CD4-positive, alpha-beta T cell (primary cell): ENCODE results near the gene STOM. TPM values are rescaled to one million over a fixed set of nuclear protein-coding genes. Genes with fewer than 3 reads are reported as not detected.

ENCODE experiments used
- ATAC-seq: fragments of 200-7000 bp; cut with Tn5 transposase; one replicate; pipeline ENCODE4 v1.10.0; 2022; ENCODE audit warnings: mild to moderate bottlenecking; ENCODE audit not compliant: poor library complexity
- CTCF ChIA-PET: fragments of 350-600 bp; sonication (Branson Sonifier 250); formaldehyde crosslinking; loops from one replicate; lab custom pipeline; 2021; ENCODE audit warnings: antibody characterized with exemption, inconsistent platforms; lab: Charles Lee
- POLR2A ChIA-PET: fragments of 350-600 bp; sonication (Branson Sonifier 250); formaldehyde crosslinking; loops from one replicate; lab custom pipeline; 2021; ENCODE audit warnings: antibody characterized with exemption, inconsistent platforms; lab: Charles Lee
- DNase-seq, 14 experiments: peaks; one replicate each; pipeline ENCODE4 v3.0.0-alpha.2; 2013 to 2020; ENCODE audit warnings: mixed read lengths in 2 of 14
- H3K27ac ChIP-seq, 2 donors: one replicate each; pipeline versions ENCODE4 v1.5.1 to v1.7.0; 2013; ENCODE audit warnings: low read length in 2 of 2, low read depth in 1 of 2, mild to moderate bottlenecking in 1 of 2
- H3K27me3 ChIP-seq, 2 experiments: 1 replicate in 1 of 2; 2 replicates in 1 of 2; pipeline versions ENCODE4 v1.6.1 to v1.7.0; 2013; ENCODE audit warnings: low read length in 2 of 2, control low read depth in 1 of 2, mild to moderate bottlenecking in 1 of 2, moderate library complexity in 1 of 2; ENCODE audit not compliant: insufficient read depth in 2 of 2, control insufficient read depth in 1 of 2
- H3K36me3 ChIP-seq: one replicate; pipeline ENCODE4 v1.6.1; 2013; ENCODE audit warnings: low read length, control low read depth; ENCODE audit not compliant: insufficient read depth
- H3K4me1 ChIP-seq: one replicate; pipeline ENCODE4 v1.6.1; 2013; ENCODE audit warnings: low read length, control low read depth; ENCODE audit not compliant: insufficient read depth
- H3K4me3 ChIP-seq: one replicate; pipeline ENCODE4 v1.5.1; 2013; ENCODE audit warnings: mild to moderate bottlenecking, low read length, moderate library complexity
- H3K9me3 ChIP-seq, 2 experiments: 1 replicate in 1 of 2; 2 replicates in 1 of 2; pipeline versions ENCODE4 v1.6.1 to v1.7.0; 2013; ENCODE audit warnings: low read length in 2 of 2, mild to moderate bottlenecking in 2 of 2, control low read depth in 1 of 2, moderate library complexity in 1 of 2; ENCODE audit not compliant: control insufficient read depth in 1 of 2, insufficient read depth in 1 of 2
- H3K27ac Mint-ChIP-seq: one replicate; pipeline ENCODE4 v1.8.0; 2020; ENCODE audit warnings: mixed read lengths
- H3K27me3 Mint-ChIP-seq: one replicate; pipeline ENCODE4 v1.8.0; 2021; ENCODE audit warnings: mixed read lengths
- H3K36me3 Mint-ChIP-seq: one replicate; pipeline ENCODE4 v1.8.0; 2021; ENCODE audit warnings: low read depth, mixed read lengths
- H3K4me1 Mint-ChIP-seq: one replicate; pipeline ENCODE4 v1.8.0; 2021; ENCODE audit warnings: low read depth, mixed read lengths
- H3K4me3 Mint-ChIP-seq: one replicate; pipeline ENCODE4 v1.8.0; 2020; ENCODE audit warnings: mild to moderate bottlenecking, mixed read lengths
- H3K9me3 Mint-ChIP-seq: one replicate; pipeline ENCODE4 v1.8.0; 2020; ENCODE audit warnings: mixed read lengths
- CTCF ChIP-seq: fragments of 200-600 bp; IDR thresholded peaks from one replicate; pipeline ENCODE4 v1.8.0; 2022; ENCODE audit warnings: antibody characterized with exemption, mild to moderate bottlenecking
- intact Hi-C, 2 experiments: fragments of 100-400 bp; cut with DNase I in 1 of 2; cut with micrococcal nuclease in 1 of 2; formaldehyde crosslinking; loops; one replicate each; pipeline versions ENCODE4 v1.15.1 to v1.9.0; 2023 to 2025; cut with DNase I, micrococcal nuclease
- total RNA-seq, 174 experiments: library from RNA in 2 of 174; stranded (reverse) in 2 of 174; gene quantifications; one replicate each; pipeline ENCODE4 v1.2.3 and lab custom pipeline; 2021 to 2026

STOM gene
- total RNA-seq, 2 experiments from 2014 or later: 26.1 to 27.9 TPM

- H3K4me1 ChIP-seq: peaks cover 16% of the 10 kb centered on the region
- ATAC-seq (no peak), DNase-seq (no peak)
- peaks cover 0 to 3% of the 10 kb centered on the region in 2 experiments for H3K9me3 ChIP-seq
- intact Hi-C loops: loop anchor here (5.0 to 10.0 kb wide), 3 partner anchors 169 to 787 kb away; partner anchors contain the start of genes CDK5RAP2 (in 1 of the 2) and RAB14 (in 1 of the 2)
- H3K4me3 ChIP-seq: no peak overlapping the region
- peak overlapping the region; percentile 89 for H3K27ac Mint-ChIP-seq
- peaks cover 56% of the 10 kb centered on the region for H3K4me1 Mint-ChIP-seq
- CTCF ChIA-PET: interaction anchor here (0.6 to 0.7 kb wide), 2 partner anchors 51 to 52 kb away, joined by 3 to 4 read pairs; no protein-coding TSS in a partner anchor
- POLR2A ChIA-PET: no interaction called here
- peaks cover under 1% of the 10 kb centered on the region for H3K36me3 ChIP-seq
- no peaks in the 10 kb centered on the region for H3K27me3 Mint-ChIP-seq
- TF ChIP-seq CTCF: no peak
- H3K36me3 Mint-ChIP-seq: no peaks in the 10 kb centered on the region
- no peaks in the 10 kb centered on the region for H3K27me3 ChIP-seq
- no peaks in the 10 kb centered on the region for H3K9me3 Mint-ChIP-seq
- H3K27ac ChIP-seq: peak overlapping the region in 1 of 2 donors; percentile 3
- H3K4me3 Mint-ChIP-seq: peak overlapping the region; percentile 89
Observed at GRCh38 chr9:121371495-121372061, 1.5 kb upstream of the STOM start.

GRCh38 chr9:121368745-121369144 lies 1.3 kb downstream of the STOM start:
- H3K27ac Mint-ChIP-seq: peak overlapping the region; percentile 89
- peaks cover 4% of the 10 kb centered on the region for H3K36me3 ChIP-seq
- TF ChIP-seq CTCF: no peak
- intact Hi-C loops: loop anchor here in 1 of 2 experiments (5.0 kb wide), 1 partner anchor 166 kb away; the partner anchor contains the start of gene RAB14
- POLR2A ChIA-PET: interaction anchor here (0.7 to 1.7 kb wide), 6 partner anchors 10 to 653 kb away, joined by 3 to 11 read pairs (median 4); no protein-coding TSS in a partner anchor
- no peaks in the 10 kb centered on the region for H3K36me3 Mint-ChIP-seq
- no peaks in the 10 kb centered on the region for H3K27me3 Mint-ChIP-seq
- peaks cover 16% of the 10 kb centered on the region for H3K4me1 ChIP-seq
- ATAC-seq (no peak), DNase-seq (peak in 4 of 14 experiments; percentile 7 to 65 (median 58))
- H3K27ac ChIP-seq: peak overlapping the region in 1 of 2 donors; percentile 30
- peak overlapping the region; percentile 98 for H3K4me3 ChIP-seq
- no peaks in the 10 kb centered on the region for H3K27me3 ChIP-seq
- peaks cover 0 to 3% of the 10 kb centered on the region in 2 experiments for H3K9me3 ChIP-seq
- CTCF ChIA-PET: interaction anchor here (2.5 kb wide), 1 partner anchor 49 kb away, joined by 15 read pairs; no protein-coding TSS in a partner anchor
- peaks cover 78% of the 10 kb centered on the region for H3K4me1 Mint-ChIP-seq
- peak overlapping the region; percentile 89 for H3K4me3 Mint-ChIP-seq
- H3K9me3 Mint-ChIP-seq: no peaks in the 10 kb centered on the region

GRCh38 chr9:121368138-121368522 lies 1.9 kb downstream of the STOM start:
- Mint-ChIP-seq H3K36me3 (no peaks in the 10 kb centered on the region), H3K9me3 (no peaks in the 10 kb centered on the region), H3K27ac (peak overlapping the region; percentile 89), H3K4me1 (peaks cover 79% of the 10 kb centered on the region), H3K27me3 (no peaks in the 10 kb centered on the region), H3K4me3 (peak overlapping the region; percentile 89)
- no peak overlapping the region for H3K27ac ChIP-seq
- intact Hi-C loops: loop anchor here in 1 of 2 experiments (5.0 kb wide), 1 partner anchor 166 kb away; the partner anchor contains the start of gene RAB14
- ATAC-seq: no peak
- H3K36me3 ChIP-seq: peaks cover 4% of the 10 kb centered on the region
- DNase-seq: peak in 1 of 14 experiments; percentile 30
- no peaks in the 10 kb centered on the region for H3K27me3 ChIP-seq
- H3K4me1 ChIP-seq: peaks cover 16% of the 10 kb centered on the region
- H3K4me3 ChIP-seq: peak overlapping the region; percentile 98
- peaks cover 0 to 3% of the 10 kb centered on the region in 2 experiments for H3K9me3 ChIP-seq
- ChIA-PET CTCF (interaction anchor here (2.5 kb wide), 1 partner anchor 48 kb away, joined by 15 read pairs; no protein-coding TSS in a partner anchor), POLR2A (interaction anchor here (0.7 to 1.7 kb wide), 2 partner anchors 9 to 653 kb away, joined by 3 to 5 read pairs; no protein-coding TSS in a partner anchor)
- TF ChIP-seq CTCF: no peak
